ENCODE data around the gene TMEM88. TPM values are rescaled to one million over a fixed set of nuclear protein-coding genes. Genes with fewer than 3 reads are reported as not detected.
A peak's percentile ranks its signal among the peaks of the same experiment; 100 is the strongest.

The TMEM88 gene
- total and polyA plus RNA-seq, 2 of the 13 experiments (the other 11 are each of a cell fraction or from before 2014, with no cell fraction given): 0.31 to 0.66 TPM

DNA sequence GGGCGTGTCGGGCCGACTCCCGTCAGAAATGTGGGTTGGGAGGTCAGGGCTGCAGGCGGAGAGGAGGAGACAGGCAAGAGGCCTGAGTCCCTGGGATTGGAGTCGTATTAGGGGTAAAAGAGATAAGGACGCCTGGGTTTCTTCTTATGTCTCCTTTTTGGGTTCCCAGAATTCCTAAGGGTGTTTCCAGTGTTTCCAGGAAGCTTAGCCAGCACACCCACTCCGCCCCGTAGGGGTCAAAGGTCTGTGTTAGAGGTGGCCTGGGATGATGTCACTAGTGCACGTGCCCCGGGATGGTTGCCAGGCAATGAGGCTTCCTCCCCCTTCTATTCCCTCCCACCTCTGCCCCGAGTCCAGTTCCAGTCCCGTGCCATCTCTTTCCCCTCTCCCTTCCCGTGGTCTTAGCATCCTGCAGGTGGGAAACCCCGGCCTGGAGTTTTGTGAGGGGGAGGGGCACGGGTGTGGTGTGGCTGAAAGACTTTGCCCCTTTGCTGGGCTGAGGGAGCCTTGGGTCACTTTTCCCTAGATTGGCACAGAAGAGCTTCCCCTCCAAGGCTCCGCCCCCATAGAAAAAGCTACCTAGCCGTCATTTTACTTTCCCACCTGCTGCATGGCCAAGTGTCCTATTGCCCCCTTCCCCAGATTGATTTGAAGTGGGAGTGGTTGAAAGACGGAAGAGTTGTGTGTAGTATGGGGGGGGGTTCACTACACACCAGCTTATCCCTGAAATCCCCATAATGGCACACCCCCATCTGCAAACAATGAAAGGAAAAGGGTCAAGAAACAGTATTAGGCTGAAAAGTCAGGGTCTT is 18.1 kb upstream of the TMEM88 start (continued):
- TF ChIP-seq ZNF558 (CRISPR knock-in tag; IDR thresholded peaks at IDR 0.05; ENCODE audit: borderline replicate concordance): peak; percentile 92; the same call in 1 of the 2 replicates
- TF ChIP-seq, protein P1, sequence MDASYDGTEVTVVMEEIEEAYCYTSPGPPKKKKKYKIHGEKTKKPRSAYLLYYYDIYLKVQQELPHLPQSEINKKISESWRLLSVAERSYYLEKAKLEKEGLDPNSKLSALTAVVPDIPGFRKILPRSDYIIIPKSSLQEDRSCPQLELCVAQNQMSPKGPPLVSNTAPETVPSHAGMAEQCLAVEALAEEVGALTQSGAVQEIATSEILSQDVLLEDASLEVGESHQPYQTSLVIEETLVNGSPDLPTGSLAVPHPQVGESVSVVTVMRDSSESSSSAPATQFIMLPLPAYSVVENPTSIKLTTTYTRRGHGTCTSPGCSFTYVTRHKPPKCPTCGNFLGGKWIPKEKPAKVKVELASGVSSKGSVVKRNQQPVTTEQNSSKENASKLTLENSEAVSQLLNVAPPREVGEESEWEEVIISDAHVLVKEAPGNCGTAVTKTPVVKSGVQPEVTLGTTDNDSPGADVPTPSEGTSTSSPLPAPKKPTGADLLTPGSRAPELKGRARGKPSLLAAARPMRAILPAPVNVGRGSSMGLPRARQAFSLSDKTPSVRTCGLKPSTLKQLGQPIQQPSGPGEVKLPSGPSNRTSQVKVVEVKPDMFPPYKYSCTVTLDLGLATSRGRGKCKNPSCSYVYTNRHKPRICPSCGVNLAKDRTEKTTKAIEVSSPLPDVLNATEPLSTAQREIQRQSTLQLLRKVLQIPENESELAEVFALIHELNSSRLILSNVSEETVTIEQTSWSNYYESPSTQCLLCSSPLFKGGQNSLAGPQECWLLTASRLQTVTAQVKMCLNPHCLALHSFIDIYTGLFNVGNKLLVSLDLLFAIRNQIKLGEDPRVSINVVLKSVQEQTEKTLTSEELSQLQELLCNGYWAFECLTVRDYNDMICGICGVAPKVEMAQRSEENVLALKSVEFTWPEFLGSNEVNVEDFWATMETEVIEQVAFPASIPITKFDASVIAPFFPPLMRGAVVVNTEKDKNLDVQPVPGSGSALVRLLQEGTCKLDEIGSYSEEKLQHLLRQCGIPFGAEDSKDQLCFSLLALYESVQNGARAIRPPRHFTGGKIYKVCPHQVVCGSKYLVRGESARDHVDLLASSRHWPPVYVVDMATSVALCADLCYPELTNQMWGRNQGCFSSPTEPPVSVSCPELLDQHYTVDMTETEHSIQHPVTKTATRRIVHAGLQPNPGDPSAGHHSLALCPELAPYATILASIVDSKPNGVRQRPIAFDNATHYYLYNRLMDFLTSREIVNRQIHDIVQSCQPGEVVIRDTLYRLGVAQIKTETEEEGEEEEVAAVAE (CRISPR knock-in tag; IDR thresholded peaks at IDR 0.05; ENCODE audit: borderline replicate concordance): peak; percentile 82; the same call in 1 of the 2 replicates
- TF ChIP-seq ZKSCAN8 (CRISPR knock-in tag; IDR thresholded peaks at IDR 0.05; ENCODE audit: borderline replicate concordance): peak; percentile 78; the same call in 1 of the 2 replicates
- TF ChIP-seq SOX6 (IDR thresholded peaks at IDR 0.05): no peak
- TF ChIP-seq SOX6 (CRISPR knock-in tag; IDR thresholded peaks at IDR 0.05): peak; percentile 94
- TF ChIP-seq GATA4 (IDR thresholded peaks at IDR 0.05; ENCODE audit: borderline replicate concordance, low read depth): peak; percentile 25; the same call in 1 of the 2 replicates
- peak; percentile 77; the same call in 1 of the 2 replicates for TF ChIP-seq ZBTB20 (CRISPR knock-in tag; IDR thresholded peaks at IDR 0.05; ENCODE audit: borderline replicate concordance, low read depth)
- TF ChIP-seq, protein P2, sequence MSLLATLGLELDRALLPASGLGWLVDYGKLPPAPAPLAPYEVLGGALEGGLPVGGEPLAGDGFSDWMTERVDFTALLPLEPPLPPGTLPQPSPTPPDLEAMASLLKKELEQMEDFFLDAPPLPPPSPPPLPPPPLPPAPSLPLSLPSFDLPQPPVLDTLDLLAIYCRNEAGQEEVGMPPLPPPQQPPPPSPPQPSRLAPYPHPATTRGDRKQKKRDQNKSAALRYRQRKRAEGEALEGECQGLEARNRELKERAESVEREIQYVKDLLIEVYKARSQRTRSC (CRISPR knock-in tag; IDR thresholded peaks at IDR 0.05; ENCODE audit: low read depth): 0 out of 2 replicates have a peak, but pooled peaks have one; percentile 37
- TF ChIP-seq ZNF367 (CRISPR knock-in tag; IDR thresholded peaks at IDR 0.05; ENCODE audit: borderline replicate concordance): no peak; the same call in 1 of the 2 replicates
- TF ChIP-seq, protein P3, sequence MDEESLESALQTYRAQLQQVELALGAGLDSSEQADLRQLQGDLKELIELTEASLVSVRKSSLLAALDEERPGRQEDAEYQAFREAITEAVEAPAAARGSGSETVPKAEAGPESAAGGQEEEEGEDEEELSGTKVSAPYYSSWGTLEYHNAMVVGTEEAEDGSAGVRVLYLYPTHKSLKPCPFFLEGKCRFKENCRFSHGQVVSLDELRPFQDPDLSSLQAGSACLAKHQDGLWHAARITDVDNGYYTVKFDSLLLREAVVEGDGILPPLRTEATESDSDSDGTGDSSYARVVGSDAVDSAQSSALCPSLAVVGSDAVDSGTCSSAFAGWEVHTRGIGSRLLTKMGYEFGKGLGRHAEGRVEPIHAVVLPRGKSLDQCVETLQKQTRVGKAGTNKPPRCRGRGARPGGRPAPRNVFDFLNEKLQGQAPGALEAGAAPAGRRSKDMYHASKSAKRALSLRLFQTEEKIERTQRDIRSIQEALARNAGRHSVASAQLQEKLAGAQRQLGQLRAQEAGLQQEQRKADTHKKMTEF (CRISPR knock-in tag; IDR thresholded peaks at IDR 0.05): peak; percentile 89
- TF ChIP-seq SUZ12 (IDR thresholded peaks at IDR 0.05; ENCODE audit: low read depth, low read length): no peak
- peak; percentile 97 for TF ChIP-seq PRPF4 (IDR thresholded peaks at IDR 0.05; ENCODE audit: low read depth, low read length, poor library complexity, severe bottlenecking)
- TF ChIP-seq, protein P4, sequence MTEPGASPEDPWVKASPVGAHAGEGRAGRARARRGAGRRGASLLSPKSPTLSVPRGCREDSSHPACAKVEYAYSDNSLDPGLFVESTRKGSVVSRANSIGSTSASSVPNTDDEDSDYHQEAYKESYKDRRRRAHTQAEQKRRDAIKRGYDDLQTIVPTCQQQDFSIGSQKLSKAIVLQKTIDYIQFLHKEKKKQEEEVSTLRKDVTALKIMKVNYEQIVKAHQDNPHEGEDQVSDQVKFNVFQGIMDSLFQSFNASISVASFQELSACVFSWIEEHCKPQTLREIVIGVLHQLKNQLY (CRISPR knock-in tag; IDR thresholded peaks at IDR 0.05): peak; percentile 96
- peak; percentile 62 for TF ChIP-seq HMG20A (CRISPR knock-in tag; IDR thresholded peaks at IDR 0.05; ENCODE audit: borderline replicate concordance)
- peak; percentile 94 for TF ChIP-seq HOXA3 (CRISPR knock-in tag; IDR thresholded peaks at IDR 0.05)
- no peak; the same call in 1 of the 2 replicates for TF ChIP-seq ZNF777 (CRISPR knock-in tag; IDR thresholded peaks at IDR 0.05)
- no peak for TF ChIP-seq NR3C1 (CRISPR knock-in tag; IDR thresholded peaks at IDR 0.05)
- TF ChIP-seq REPIN1 (CRISPR knock-in tag; IDR thresholded peaks at IDR 0.05; ENCODE audit: borderline replicate concordance, low read depth): peak; percentile 98
- TF ChIP-seq, protein P5, sequence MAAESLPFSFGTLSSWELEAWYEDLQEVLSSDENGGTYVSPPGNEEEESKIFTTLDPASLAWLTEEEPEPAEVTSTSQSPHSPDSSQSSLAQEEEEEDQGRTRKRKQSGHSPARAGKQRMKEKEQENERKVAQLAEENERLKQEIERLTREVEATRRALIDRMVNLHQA (CRISPR knock-in tag; IDR thresholded peaks at IDR 0.05): no peak
- TF ChIP-seq ZNF891 (CRISPR knock-in tag; IDR thresholded peaks at IDR 0.05): peak; percentile 55; the same call in 1 of the 2 replicates
- TF ChIP-seq ZNF263 (CRISPR knock-in tag; IDR thresholded peaks at IDR 0.05): peak; percentile 95
- TF ChIP-seq ZBTB7A (CRISPR knock-in tag; IDR thresholded peaks at IDR 0.05): peak; percentile 92; the same call in 1 of the 2 replicates
- TF ChIP-seq MYNN (CRISPR knock-in tag; IDR thresholded peaks at IDR 0.05; ENCODE audit: low read depth): no peak

Data from HepG2 (cell line).